SK-N-MC (cell line): ENCODE data around the gene TTLL5.

Source experiments
- DNase-seq: peaks from one replicate; pipeline ENCODE4 v3.0.0-alpha.2; 2011; ENCODE audit warnings: low read depth, low spot score
- H3K27ac ChIP-seq: fragments of 200-600 bp; sonication (generic); 2 replicates; pipeline ENCODE4 v1.5.1; 2016; ENCODE audit warnings: mixed run types
- H3K36me3 ChIP-seq: fragments of 200-600 bp; sonication (generic); 2 replicates; pipeline ENCODE4 v1.6.1; 2017; ENCODE audit warnings: antibody characterized with exemption, low read length, mixed read lengths; ENCODE audit not compliant: insufficient read depth
- H3K4me3 ChIP-seq: fragments of 200-600 bp; sonication (generic); 2 replicates; pipeline ENCODE4 v1.5.1; 2016
- H3K9ac ChIP-seq: fragments of 200-600 bp; sonication (generic); 2 replicates; pipeline ENCODE4 v1.8.0; 2017; ENCODE audit warnings: mixed run types, mixed read lengths; ENCODE audit not compliant: insufficient read length
- H3K9me3 ChIP-seq: fragments of 200-600 bp; sonication (generic); 2 replicates; pipeline ENCODE4 v1.6.1; 2017; ENCODE audit warnings: low read depth, mild to moderate bottlenecking, antibody characterized with exemption, low read length, moderate library complexity, mixed read lengths
- EZH2 ChIP-seq: fragments of 200-600 bp; sonication (generic); IDR thresholded peaks from one replicate; pipeline ENCODE4 v1.6.1; 2017; ENCODE audit warnings: antibody characterized with exemption
- FOXP2 ChIP-seq: optimal IDR thresholded peaks from 2 replicates; pipeline ENCODE3; 2011; ENCODE audit warnings: mild to moderate bottlenecking, moderate library complexity; ENCODE audit not compliant: insufficient read depth; ENCODE audit errors: extremely low read length, control extremely low read depth
- POLR2AphosphoS5 ChIP-seq: IDR thresholded peaks from 2 replicates; pipeline ENCODE4 v1.6.1; 2012; ENCODE audit warnings: mild to moderate bottlenecking, low read depth, low read length, borderline replicate concordance

TTLL5 gene

DNA sequence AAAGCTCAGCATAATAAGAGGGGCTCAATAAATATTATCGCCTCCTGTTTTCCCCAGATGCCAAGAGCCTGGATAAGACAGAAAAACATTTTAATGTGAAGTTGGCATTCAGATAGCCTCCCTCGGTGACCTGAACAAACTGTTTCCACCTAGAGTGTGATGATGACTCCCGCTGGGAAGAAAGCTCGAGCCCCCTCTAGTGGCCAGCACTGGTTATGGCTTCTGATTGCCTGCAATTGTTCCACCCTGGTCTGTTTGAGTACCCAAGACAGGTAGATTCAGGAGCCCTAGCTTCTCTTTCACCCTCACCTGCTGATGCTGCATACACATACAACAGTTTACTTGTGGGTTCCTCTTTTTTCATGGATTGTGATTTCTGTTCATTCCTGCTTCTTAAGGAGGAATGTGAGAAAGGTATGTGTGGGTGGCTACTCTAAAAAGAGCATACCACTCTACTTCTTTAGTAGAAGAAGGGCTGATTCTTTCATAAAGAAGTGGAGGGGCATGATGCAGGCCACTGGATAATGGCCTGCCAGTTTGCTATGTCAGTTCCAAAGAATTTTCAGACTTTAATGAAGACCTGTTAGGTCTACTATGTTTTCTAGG lies 6.8 kb upstream of the TTLL5 start:
- Histone ChIP-seq H3K9me3 (no peaks in the 10 kb centered on the region), H3K9ac (no peak overlapping the region), H3K4me3 (no peak overlapping the region), H3K36me3 (peaks cover 90% of the 10 kb centered on the region), H3K27ac (no peak overlapping the region)
- peak; percentile 24 for DNase-seq
- TF ChIP-seq POLR2AphosphoS5 (no peak), FOXP2 (no peak), EZH2 (no peak)

DNA sequence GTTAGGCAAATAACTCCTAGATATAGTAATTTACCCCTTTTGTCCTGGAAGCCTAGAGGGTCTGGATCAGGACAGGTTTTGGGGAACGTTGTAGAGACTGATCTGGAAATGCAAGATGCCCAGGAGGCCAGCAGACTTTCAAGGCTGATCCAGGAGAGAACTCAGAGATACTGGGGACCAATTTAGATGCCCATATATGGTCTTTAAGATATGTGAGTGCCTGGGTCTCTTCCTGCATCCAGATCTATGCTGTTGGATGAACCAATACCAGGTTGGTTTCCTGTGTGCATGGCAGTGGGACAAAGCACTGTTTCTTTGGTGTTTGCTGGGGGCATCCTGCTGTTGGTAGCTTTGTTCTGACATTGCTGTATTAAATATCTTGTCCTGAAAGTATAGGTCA lies 5.8 kb upstream of the TTLL5 start:
- TF ChIP-seq FOXP2: no peak
- TF ChIP-seq POLR2AphosphoS5: no peak
- no peak for TF ChIP-seq EZH2
- Histone ChIP-seq H3K4me3 (no peak overlapping the region), H3K9ac (no peak overlapping the region), H3K36me3 (peaks cover 80% of the 10 kb centered on the region), H3K27ac (no peak overlapping the region), H3K9me3 (no peaks in the 10 kb centered on the region)
- DNase-seq: no peak

DNA sequence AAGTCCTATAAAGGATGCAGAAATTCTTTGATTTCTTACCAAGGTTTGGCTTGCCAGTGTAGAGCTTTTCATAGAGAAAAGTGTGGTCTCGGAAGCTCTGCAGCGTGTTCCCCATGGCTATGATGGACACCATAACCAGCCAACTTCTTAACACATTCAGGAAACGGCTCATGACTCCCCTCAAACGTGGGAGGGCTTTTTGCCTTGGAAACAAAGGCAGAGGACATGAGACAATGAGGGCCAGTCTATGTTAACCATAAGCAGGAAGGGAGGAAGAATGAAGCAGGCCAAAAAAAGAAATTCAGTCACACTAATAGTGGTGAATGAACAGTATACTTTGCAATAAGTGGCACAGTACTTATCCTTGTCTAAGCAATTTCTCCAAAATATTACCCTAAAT lies 3.7 kb upstream of the TTLL5 start:
- H3K27ac ChIP-seq: no peak overlapping the region
- H3K36me3 ChIP-seq: peaks cover 59% of the 10 kb centered on the region
- H3K4me3 ChIP-seq: no peak overlapping the region
- H3K9me3 ChIP-seq: no peaks in the 10 kb centered on the region
- no peak for DNase-seq
- TF ChIP-seq EZH2 (no peak), FOXP2 (no peak), POLR2AphosphoS5 (no peak)
- H3K9ac ChIP-seq: no peak overlapping the region

DNA sequence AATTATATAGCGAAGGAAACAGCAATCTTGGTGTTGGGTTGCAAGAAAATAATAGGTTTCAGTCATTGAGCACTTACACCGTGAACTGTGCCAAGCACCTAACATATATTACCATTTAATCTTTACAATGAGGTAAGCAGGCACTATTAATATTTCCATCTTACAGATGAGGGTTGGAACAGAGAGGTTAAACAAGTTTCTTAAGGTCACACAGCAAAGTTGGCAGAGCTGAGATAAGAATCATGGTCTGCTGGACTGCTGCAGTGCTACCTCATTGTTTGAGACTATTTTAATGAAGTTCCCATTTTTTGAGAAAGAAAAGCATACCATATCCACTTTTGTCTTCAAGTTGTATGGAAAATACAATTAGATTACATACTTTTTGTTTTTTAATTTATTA lies 2.1 kb upstream of the TTLL5 start:
- Histone ChIP-seq H3K4me3 (no peak overlapping the region), H3K27ac (no peak overlapping the region), H3K9ac (peak overlapping the region; percentile 25), H3K9me3 (no peaks in the 10 kb centered on the region), H3K36me3 (peaks cover 53% of the 10 kb centered on the region)
- no peak for TF ChIP-seq EZH2
- no peak for TF ChIP-seq FOXP2
- TF ChIP-seq POLR2AphosphoS5: no peak
- DNase-seq: no peak

DNA sequence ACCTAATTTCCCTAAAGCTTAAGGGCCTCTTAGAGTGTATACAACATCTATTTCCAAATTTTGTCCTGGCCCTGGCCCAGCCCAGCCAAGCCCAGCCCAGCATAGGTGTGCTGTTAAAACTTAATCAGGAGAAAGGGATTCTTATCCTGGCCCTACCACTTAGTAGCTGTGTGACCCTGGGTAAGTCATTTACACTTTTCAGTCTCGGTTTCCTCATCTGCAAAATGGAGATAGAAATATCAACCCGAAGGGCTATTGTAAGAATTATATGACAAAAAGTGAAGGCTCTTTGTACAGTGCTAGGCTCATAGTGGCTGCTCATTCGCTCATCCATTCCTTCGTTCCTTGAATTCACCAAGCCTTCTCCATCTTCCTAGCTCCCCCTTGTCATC lies 812 bp upstream of the TTLL5 start:
- Histone ChIP-seq H3K36me3 (peaks cover 53% of the 10 kb centered on the region), H3K9ac (peak overlapping the region; percentile 53), H3K4me3 (peak overlapping the region; percentile 78), H3K27ac (no peak overlapping the region), H3K9me3 (no peaks in the 10 kb centered on the region)
- DNase-seq: no peak
- no peak for TF ChIP-seq POLR2AphosphoS5
- no peak for TF ChIP-seq EZH2
- TF ChIP-seq FOXP2: no peak

DNA sequence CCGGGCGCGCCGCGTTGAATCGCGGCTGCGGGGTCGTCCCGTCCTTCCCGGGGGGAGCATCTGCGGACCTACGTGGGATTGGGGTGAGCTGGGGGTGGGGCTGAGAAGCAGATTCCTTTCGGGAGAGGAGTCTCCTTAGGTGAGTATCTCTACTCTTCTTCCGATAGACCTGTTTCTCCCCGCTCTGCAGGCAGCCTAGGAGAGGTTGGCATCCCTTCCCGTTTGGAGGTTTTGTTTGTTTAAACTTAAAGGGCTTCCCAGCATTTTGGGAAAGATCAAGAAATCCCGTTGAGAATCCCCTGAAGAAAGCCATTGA lies 411 bp downstream of the TTLL5 start:
- peaks cover 43% of the 10 kb centered on the region for H3K36me3 ChIP-seq
- H3K4me3 ChIP-seq: peak overlapping the region; percentile 78
- no peak for DNase-seq
- TF ChIP-seq POLR2AphosphoS5 (no peak), FOXP2 (no peak), EZH2 (no peak)
- H3K9ac ChIP-seq: peak overlapping the region; percentile 74
- no peaks in the 10 kb centered on the region for H3K9me3 ChIP-seq
- no peak overlapping the region for H3K27ac ChIP-seq

DNA sequence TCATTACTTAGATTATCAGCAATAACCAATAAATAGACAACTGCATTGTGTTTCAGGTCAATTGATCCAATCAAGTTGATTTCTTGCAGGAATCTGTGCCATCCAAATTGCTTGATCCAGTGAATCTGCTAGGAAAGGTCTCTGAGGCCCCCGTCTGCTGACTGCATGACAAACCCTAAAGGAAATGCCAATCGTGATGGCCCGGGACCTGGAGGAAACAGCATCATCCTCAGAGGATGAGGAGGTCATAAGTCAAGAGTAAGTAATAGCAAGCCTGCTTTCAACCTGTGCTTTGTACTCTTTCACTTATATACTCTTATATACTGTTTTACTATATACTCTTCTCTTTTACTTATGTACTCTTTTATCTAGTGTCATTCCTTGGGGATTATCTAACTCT lies 1.9 kb downstream of the TTLL5 start:
- H3K4me3 ChIP-seq: peak overlapping the region; percentile 15; the same call in 1 of the 2 replicates
- no peak overlapping the region for H3K27ac ChIP-seq

DNA sequence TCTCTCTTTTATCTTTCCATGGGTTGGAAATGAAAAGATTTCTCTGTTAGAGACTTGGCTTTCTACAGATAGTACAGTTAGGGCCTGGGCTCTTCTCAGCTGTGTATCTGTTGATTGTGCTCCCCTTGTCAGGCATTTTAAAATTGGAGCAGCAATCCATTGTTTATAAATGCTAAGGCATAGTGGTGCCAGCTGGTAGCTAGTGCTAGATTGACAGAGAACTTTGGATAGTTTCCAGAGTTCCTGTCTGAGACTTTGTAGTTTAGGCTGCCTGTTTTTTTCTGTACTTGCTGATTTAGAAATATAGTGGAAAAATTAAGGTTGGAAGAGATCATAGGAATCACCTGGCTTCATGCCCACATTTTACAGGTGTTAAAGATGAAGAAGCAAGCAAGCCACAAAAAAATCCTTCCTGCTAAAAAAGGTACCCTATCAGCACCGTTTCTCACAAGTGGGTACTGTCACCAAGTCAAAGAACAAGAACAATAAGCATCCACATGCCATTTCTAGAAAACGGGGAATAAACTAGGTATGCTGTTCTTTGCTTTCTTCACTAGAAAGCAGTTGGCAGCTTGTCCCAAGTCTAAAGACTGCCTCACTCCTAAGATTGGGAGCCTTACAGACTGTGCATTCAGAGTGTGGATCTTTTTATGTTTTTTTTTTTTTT lies 6.2 kb downstream of the TTLL5 start:
- Histone ChIP-seq H3K4me3 (no peak overlapping the region), H3K36me3 (peaks cover 56% of the 10 kb centered on the region)
- TF ChIP-seq EZH2 (no peak), FOXP2 (no peak), POLR2AphosphoS5 (no peak)

More for the DNA sequence above, 1.9 kb downstream of the TTLL5 start:
- no peak for DNase-seq
- no peaks in the 10 kb centered on the region for H3K9me3 ChIP-seq
- no peak overlapping the region for H3K9ac ChIP-seq
- peaks cover 30% of the 10 kb centered on the region for H3K36me3 ChIP-seq
- TF ChIP-seq EZH2: no peak
- no peak for TF ChIP-seq POLR2AphosphoS5
- no peak for TF ChIP-seq FOXP2

DNA sequence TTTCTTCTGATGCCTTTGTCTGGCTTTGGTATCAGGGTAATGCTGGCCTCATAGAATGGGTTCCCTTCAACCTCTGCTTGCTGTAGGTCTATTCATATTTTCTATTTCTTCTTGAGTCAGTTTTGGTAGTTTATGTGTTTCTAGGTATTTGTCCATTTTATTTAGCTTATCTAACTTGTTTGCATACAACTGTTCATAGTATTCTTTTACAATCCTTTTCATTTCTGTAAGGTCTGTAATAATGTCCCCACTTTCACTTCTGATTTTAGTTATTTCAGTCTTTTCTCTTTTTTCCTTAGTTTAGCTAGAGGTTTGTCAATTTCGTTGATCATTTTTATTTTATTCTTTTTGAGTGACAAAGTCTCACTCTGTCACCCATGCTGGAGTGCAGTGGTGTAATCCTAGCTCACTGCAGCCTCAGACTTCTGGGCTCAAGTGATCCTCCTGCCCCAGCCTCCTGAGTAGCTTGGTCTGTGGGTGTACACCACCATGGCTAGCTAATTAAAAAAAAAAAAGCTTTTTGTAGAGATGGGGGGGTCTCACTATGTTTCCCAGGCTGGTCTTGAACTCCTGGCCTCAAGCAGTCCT lies 11.7 kb downstream of the TTLL5 start:
- no peak for DNase-seq
- Histone ChIP-seq H3K36me3 (peaks cover 49% of the 10 kb centered on the region), H3K9me3 (no peaks in the 10 kb centered on the region), H3K9ac (no peak overlapping the region), H3K27ac (no peak overlapping the region), H3K4me3 (no peak overlapping the region)
- TF ChIP-seq EZH2 (no peak), POLR2AphosphoS5 (no peak), FOXP2 (no peak)

More for the DNA sequence above, 6.2 kb downstream of the TTLL5 start:
- no peak overlapping the region for H3K9ac ChIP-seq
- H3K9me3 ChIP-seq: no peaks in the 10 kb centered on the region
- DNase-seq: no peak
- no peak overlapping the region for H3K27ac ChIP-seq
